GM12873 (cell line): ENCODE measurements around the gene CEP128.

Experiments used
- TF ChIP-seq, protein P1 (sequence below): IDR thresholded peaks from 2 replicates; pipeline ENCODE4 v1.5.1; 2012; ENCODE audit warnings: low read depth, mild to moderate bottlenecking, moderate library complexity, low read length, control low read depth; ENCODE audit not compliant: insufficient read depth; ENCODE audit errors: missing control alignments

Gene CEP128

DNA sequence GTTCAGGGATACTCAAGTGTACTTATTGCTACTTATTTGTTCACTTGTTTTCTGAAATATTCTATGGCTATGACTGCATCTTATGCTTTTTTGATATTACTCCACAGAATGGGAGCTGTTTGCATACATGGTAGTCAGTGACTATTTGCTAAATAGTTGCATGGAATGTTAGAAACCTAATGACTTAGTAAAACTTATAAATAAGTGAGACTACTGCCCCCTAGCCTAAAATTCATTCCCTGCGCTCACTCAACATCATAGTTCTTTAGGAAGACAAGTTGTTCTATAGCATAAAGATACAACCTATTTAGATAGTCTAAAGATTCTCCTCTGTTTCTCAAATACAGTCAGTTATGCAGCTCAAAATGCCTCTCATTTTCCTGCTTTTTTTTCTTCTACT lies 305.5 kb downstream of the CEP128 start:
- TF ChIP-seq, protein P1, sequence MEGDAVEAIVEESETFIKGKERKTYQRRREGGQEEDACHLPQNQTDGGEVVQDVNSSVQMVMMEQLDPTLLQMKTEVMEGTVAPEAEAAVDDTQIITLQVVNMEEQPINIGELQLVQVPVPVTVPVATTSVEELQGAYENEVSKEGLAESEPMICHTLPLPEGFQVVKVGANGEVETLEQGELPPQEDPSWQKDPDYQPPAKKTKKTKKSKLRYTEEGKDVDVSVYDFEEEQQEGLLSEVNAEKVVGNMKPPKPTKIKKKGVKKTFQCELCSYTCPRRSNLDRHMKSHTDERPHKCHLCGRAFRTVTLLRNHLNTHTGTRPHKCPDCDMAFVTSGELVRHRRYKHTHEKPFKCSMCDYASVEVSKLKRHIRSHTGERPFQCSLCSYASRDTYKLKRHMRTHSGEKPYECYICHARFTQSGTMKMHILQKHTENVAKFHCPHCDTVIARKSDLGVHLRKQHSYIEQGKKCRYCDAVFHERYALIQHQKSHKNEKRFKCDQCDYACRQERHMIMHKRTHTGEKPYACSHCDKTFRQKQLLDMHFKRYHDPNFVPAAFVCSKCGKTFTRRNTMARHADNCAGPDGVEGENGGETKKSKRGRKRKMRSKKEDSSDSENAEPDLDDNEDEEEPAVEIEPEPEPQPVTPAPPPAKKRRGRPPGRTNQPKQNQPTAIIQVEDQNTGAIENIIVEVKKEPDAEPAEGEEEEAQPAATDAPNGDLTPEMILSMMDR = peak; percentile 27

- TF ChIP-seq, protein P1 = no peak
These were observed 307.3 kb downstream of the CEP128 start for GRCh38 chr14:80634106-80634758.

DNA sequence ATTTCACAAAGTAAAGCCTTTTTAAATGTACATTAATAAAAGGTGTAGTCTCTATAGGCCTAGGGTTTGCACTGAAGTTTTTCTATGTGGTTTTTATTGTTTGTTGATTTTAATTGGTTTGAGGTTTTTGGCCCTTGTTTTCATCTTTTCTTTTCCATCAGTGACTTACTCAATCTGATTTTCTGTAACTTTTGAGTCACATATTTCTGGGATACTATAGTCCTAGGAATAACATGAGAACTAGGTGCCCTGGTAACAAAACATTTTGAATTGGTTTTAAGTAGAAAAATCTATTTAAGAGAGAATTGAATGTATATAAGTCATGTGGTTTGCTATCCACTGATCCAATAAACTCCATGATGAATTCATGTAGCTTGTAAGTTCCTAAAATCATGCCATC lies 311.9 kb downstream of the CEP128 start:
- TF ChIP-seq, protein P1 = no peak

DNA sequence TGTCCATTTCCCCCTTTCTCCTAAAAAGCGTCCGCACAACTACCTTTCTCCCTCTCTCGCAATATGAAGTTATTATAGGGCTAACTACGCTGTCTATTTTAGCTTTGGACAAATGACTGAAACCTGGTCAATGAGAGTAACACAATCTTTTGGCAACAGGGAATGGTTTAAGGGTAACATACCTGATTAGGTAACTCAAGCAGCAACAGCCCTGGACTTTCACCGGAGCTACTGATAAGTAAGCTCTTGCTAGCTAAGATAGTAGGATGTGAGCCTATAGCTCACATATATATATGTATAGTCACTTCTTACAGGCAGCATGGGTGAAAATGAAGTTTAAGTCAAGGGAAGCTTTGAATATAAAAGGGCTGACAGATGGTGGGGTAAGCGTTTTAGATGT lies 313.0 kb downstream of the CEP128 start:
- TF ChIP-seq, protein P1 = no peak

- TF ChIP-seq, protein P1 = no peak
These were observed 313.8 kb downstream of the CEP128 start for GRCh38 chr14:80627745-80628144.

DNA sequence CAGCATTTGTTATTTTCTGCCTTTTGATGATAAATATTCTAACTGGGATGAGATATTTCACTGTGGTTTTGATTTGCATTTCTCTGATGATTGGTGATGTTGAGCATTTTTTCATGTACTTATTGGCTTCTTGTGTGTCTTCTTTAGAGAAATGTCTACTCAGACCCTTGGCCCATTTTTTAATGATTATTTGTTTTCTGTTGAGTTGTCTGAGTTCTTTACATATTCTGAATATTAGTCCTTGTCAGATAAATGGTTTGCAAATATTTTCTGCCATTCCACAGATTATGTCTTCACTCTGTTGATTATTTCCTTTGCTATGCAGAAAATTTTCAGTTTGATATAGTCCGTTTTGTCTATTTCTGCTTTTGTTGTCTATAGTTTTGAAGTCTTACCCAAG lies 317.0 kb downstream of the CEP128 start:
- TF ChIP-seq, protein P1 = no peak

DNA sequence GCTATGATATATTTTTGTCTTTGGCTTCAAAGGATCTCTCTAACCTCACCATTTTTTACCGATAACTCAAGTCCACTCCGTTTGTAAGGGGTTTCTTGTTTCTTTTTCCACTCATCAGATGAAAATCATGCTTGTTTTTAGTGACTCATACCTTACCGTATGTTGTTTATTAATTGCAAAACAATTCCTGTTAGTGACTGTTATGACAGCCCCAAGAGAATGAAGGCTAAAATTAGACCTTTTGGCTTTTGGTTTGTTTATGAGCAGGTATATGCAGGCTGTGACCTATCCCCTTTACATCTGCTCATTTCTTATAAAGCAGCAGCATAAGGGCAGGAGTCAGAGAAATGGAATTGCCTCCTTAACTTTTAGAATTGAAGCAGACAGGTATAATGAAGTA lies 319.8 kb downstream of the CEP128 start:
- TF ChIP-seq, protein P1 = no peak

- TF ChIP-seq, protein P1 = no peak
These were observed 321.1 kb downstream of the CEP128 start for GRCh38 chr14:80620434-80620833.
